ENCODE results near the gene PATE4. TPM values are rescaled to one million over a fixed set of nuclear protein-coding genes. Genes with fewer than 3 reads are reported as not detected.

The PATE4 gene, protein sequence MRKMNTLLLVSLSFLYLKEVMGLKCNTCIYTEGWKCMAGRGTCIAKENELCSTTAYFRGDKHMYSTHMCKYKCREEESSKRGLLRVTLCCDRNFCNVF
- not detected for total RNA-seq

DNA sequence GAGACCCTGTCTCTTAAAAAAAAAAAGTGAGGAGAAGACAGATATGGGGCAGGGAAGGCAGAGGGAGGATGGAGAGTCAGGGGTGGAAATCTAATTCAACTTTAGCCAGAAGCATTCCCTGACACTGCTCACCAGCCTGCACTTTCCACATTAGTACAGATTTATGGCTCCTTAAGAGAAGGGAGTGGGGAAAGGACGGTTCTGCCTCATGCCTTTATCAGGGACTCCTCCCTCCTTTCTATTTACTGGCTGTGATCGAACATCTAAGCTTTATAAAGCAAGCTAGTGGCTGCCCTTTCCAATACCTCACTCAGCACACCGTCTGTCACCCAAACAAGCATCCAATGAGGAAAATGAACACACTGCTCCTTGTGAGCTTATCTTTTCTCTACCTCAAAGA, at the start of gene PATE4:
Gene PATE4, plus strand, starts transcription at position 301 of the 400 bp plus-strand sequence. Its CDS starts 44 bp downstream, at position 345.
- Histone ChIP-seq H3K27ac (replicated peaks in 1 of 4) (no peak within 1 kb of the TSS), H3K27me3 (no peaks in the 10 kb centered on the region), H3K9me3 (peaks cover 0 to 18% (median 11%) of the 10 kb centered on the region in 4 donors), H3K4me1 (no peaks in the 10 kb centered on the region), H3K36me3 (no peaks in the 10 kb centered on the region), H3K4me3 (no peak within 1 kb of the TSS)
- 41% methylated on average over 3 of the region's 3 CpGs for WGBS
- intact Hi-C loops (cut with DNase I), result no loop called here
- TF ChIP-seq CTCF (IDR thresholded peaks at IDR 0.05) (no peak), POLR2A (IDR thresholded peaks at IDR 0.05; ENCODE audit: low read depth) (no peak), POLR2AphosphoS5 (IDR thresholded peaks at IDR 0.05) (no peak), EP300 (IDR thresholded peaks at IDR 0.05) (no peak)
- no peak for DNase-seq (ENCODE audit: extremely low spot score)

DNA sequence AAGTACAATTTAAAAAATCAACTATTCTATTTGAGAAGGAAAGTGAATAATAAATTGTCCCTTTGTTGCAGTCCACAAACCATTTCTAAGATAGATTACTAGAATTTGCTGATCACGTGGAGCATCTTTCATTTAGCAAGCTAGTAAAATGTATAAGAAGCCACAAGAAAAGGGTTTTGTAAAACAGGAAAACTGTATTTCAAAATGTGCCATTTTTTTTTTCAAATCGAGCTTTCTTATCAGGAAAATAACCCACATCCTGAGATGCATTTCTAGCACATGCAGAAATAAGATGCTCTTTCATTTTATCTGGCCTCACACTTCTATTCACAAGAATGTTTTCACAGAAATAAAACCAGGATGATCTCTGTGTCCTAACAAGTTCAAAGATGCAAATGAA, 48.4 kb upstream of the PATE4 start:
- Histone ChIP-seq H3K4me1 (no peaks in the 10 kb centered on the region), H3K27me3 (no peaks in the 10 kb centered on the region), H3K9me3 (no peaks in the 10 kb centered on the region), H3K36me3 (no peaks in the 10 kb centered on the region), H3K27ac (replicated peaks in 1 of 4) (no peak overlapping the region), H3K4me3 (no peak overlapping the region)
- WGBS, result 62% methylated on average over 2 of the region's 2 CpGs
- TF ChIP-seq CTCF (IDR thresholded peaks at IDR 0.05) (no peak), POLR2A (IDR thresholded peaks at IDR 0.05; ENCODE audit: low read depth) (no peak), EP300 (IDR thresholded peaks at IDR 0.05) (no peak), POLR2AphosphoS5 (IDR thresholded peaks at IDR 0.05) (no peak)
- no peak for DNase-seq (ENCODE audit: extremely low spot score)
- intact Hi-C loops (cut with DNase I), result no loop called here

DNA sequence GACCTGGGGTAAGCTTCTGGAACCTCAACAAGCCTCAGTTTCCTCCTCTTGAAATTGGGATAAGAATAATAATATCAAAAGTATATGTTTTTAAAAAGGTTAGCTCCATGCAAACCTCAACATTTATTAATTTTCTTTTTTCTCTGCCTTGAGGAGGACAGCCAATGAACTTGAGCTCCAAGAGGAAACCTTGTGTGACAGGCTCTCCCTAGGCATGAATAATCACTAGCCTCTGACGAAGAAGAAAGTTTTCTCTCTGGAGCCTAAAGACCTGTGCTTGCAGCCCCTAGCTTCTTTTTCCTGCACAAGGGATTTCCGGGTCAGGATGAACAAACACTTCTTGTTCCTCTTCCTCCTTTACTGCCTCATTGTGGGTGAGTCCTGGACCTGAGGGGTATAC, 45.3 kb upstream of the PATE4 start, which contains the start of gene PATE3:
Gene PATE3, plus strand, starts transcription at position 301 of the 400 bp plus-strand sequence. Its CDS starts 25 bp downstream, at position 326.
- H3K27me3 ChIP-seq, result no peaks in the 10 kb centered on the region
- H3K4me3 ChIP-seq, result no peak within 1 kb of the TSS
- H3K4me1 ChIP-seq, result no peaks in the 10 kb centered on the region
- WGBS, result 57% methylated on average over 2 of the region's 2 CpGs
- peaks cover 0 to 15% (median 6%) of the 10 kb centered on the region in 4 donors for H3K9me3 ChIP-seq
- no peak for DNase-seq (ENCODE audit: extremely low spot score)
- intact Hi-C loops (cut with DNase I), result no loop called here
- H3K27ac ChIP-seq (replicated peaks in 1 of 4), result no peak within 1 kb of the TSS
- TF ChIP-seq CTCF (IDR thresholded peaks at IDR 0.05) (no peak), POLR2AphosphoS5 (IDR thresholded peaks at IDR 0.05) (no peak), POLR2A (IDR thresholded peaks at IDR 0.05; ENCODE audit: low read depth) (no peak)
- no peaks in the 10 kb centered on the region for H3K36me3 ChIP-seq

- whole genome bisulfite sequencing, result 94% methylated on average over 4 of the region's 4 CpGs
These were observed 42.3 kb upstream of the PATE4 start for GRCh38 chr11:125790825-125791224.

More at GRCh38 chr11:125790825-125791224, 42.3 kb upstream of the PATE4 start:
- Histone ChIP-seq H3K36me3 (no peaks in the 10 kb centered on the region), H3K4me3 (no peak overlapping the region), H3K27ac (replicated peaks in 1 of 4) (no peak overlapping the region), H3K9me3 (peaks cover 0 to 26% (median 18%) of the 10 kb centered on the region in 4 donors), H3K4me1 (no peaks in the 10 kb centered on the region), H3K27me3 (no peaks in the 10 kb centered on the region)
- DNase-seq (ENCODE audit: extremely low spot score), result no peak
- intact Hi-C loops (cut with DNase I), result no loop called here
- TF ChIP-seq POLR2A (IDR thresholded peaks at IDR 0.05; ENCODE audit: low read depth) (no peak), POLR2AphosphoS5 (IDR thresholded peaks at IDR 0.05) (no peak), EP300 (IDR thresholded peaks at IDR 0.05) (no peak), CTCF (IDR thresholded peaks at IDR 0.05) (no peak)
